Smooth muscle cell (in vitro differentiated cells): Measurements from ENCODE around the gene PIGT. TPM values are rescaled to one million over a fixed set of nuclear protein-coding genes. Genes with fewer than 3 reads are reported as not detected.

Experiments used
- DNase-seq: peaks from one replicate; lab custom pipeline; 2025; ENCODE audit not compliant: unreplicated experiment; lab: John Stamatoyannopoulos, UW
- H2AFZ ChIP-seq: fragments of 200-600 bp; sonication (generic); 2 replicates; pipeline ENCODE4 v1.6.0; 2016; ENCODE audit warnings: antibody characterized with exemption, low read depth, mild to moderate bottlenecking
- H3F3A ChIP-seq: fragments of 200-600 bp; sonication (generic); 2 replicates; pipeline ENCODE4 v1.6.0; 2017; ENCODE audit warnings: antibody characterized with exemption, low read depth
- H3K27ac ChIP-seq: fragments of 200-600 bp; sonication (generic); 2 replicates; pipeline ENCODE4 v1.5.1; 2016; ENCODE audit warnings: low read depth, mild to moderate bottlenecking
- H3K27me3 ChIP-seq: fragments of 200-600 bp; sonication (generic); 2 replicates; pipeline ENCODE4 v1.6.1; 2016; ENCODE audit warnings: low read depth, mild to moderate bottlenecking
- H3K36me3 ChIP-seq: fragments of 200-600 bp; sonication (generic); 2 replicates; pipeline ENCODE4 v1.5.1; 2016; ENCODE audit warnings: low read depth
- H3K4me1 ChIP-seq: fragments of 200-600 bp; sonication (generic); 2 replicates; pipeline ENCODE4 v1.5.1; 2016; ENCODE audit warnings: low read depth
- H3K4me2 ChIP-seq: fragments of 200-600 bp; sonication (generic); 2 replicates; pipeline ENCODE4 v1.6.0; 2016; ENCODE audit warnings: mild to moderate bottlenecking
- H3K4me3 ChIP-seq: fragments of 200-600 bp; sonication (generic); 2 replicates; pipeline ENCODE4 v1.5.1; 2016; ENCODE audit warnings: mild to moderate bottlenecking
- H3K79me2 ChIP-seq: fragments of 200-600 bp; sonication (generic); 2 replicates; pipeline ENCODE4 v1.6.0; 2016; ENCODE audit warnings: low read depth, mild to moderate bottlenecking
- H3K9ac ChIP-seq: fragments of 200-600 bp; sonication (generic); 2 replicates; pipeline ENCODE4 v1.6.0; 2016; ENCODE audit warnings: low read depth
- H3K9me3 ChIP-seq: fragments of 200-600 bp; sonication (generic); replicated peaks from 2 replicates; pipeline ENCODE4 v1.5.1; 2016; ENCODE audit warnings: low read depth
- H4K20me1 ChIP-seq: fragments of 200-600 bp; sonication (generic); 2 replicates; pipeline ENCODE4 v1.6.0; 2016; ENCODE audit warnings: low read depth
- CTCF ChIP-seq: fragments of 200-600 bp; sonication (generic); IDR thresholded peaks from 2 replicates; pipeline ENCODE4 v1.5.1; 2017; ENCODE audit warnings: borderline replicate concordance, mild to moderate bottlenecking, antibody characterized with exemption; ENCODE audit not compliant: insufficient read depth, poor library complexity, severe bottlenecking
- WGBS: methylation state at CpG from one replicate; pipeline ENCODE4 v1.1.7; 2016; ENCODE audit warnings: low lambda C conversion rate; 5-methylcytosine and 5-hydroxymethylcytosine counted together
- polyA plus RNA-seq: library from polyadenylated mRNA; unstranded; fragments of >200 nt; fragmentation: Nextera tagmentation; extraction: Ambion mirVana; gene quantifications from 2 replicates; pipeline ENCODE4 v1.2.1, GENCODE V29; 2016
- total RNA-seq: library from RNA; depleted of rRNA; stranded (reverse); fragments of >200 nt; gene quantifications from 2 replicates; pipeline ENCODE4 v1.2.3, GENCODE V29; 2014

PIGT gene
- total and polyA plus RNA-seq, 2 experiments from 2014 or later: 90.7 to 206 TPM

- no peak for TF ChIP-seq CTCF
- Histone ChIP-seq H3K27me3 (peaks cover 2% of the 10 kb centered on the region), H4K20me1 (no peaks in the 10 kb centered on the region), H2AFZ (no peak overlapping the region), H3K9me3 (no peaks in the 10 kb centered on the region), H3K4me3 (no peak overlapping the region), H3F3A (no peaks in the 10 kb centered on the region), H3K9ac (no peak overlapping the region), H3K4me2 (no peak overlapping the region), H3K27ac (no peak overlapping the region), H3K4me1 (no peaks in the 10 kb centered on the region), H3K36me3 (no peaks in the 10 kb centered on the region), H3K79me2 (no peaks in the 10 kb centered on the region)
- no peak for DNase-seq
- WGBS: 97% methylated on average over 1 of the region's 1 CpG
These were observed 16.9 kb upstream of the PIGT start for GRCh38 chr20:45399018-45399417.

GRCh38 chr20:45400346-45401031 lies 15.5 kb upstream of the PIGT start:
- no peak overlapping the region for H3K4me2 ChIP-seq
- no peak for TF ChIP-seq CTCF
- H3F3A ChIP-seq: no peaks in the 10 kb centered on the region
- no peaks in the 10 kb centered on the region for H3K36me3 ChIP-seq
- no peaks in the 10 kb centered on the region for H3K79me2 ChIP-seq
- WGBS: 84% methylated on average over 6 of the region's 6 CpGs
- H2AFZ ChIP-seq: no peak overlapping the region
- peaks cover 14% of the 10 kb centered on the region for H3K27me3 ChIP-seq
- H3K9ac ChIP-seq: no peak overlapping the region
- H4K20me1 ChIP-seq: no peaks in the 10 kb centered on the region
- no peaks in the 10 kb centered on the region for H3K9me3 ChIP-seq
- H3K4me1 ChIP-seq: no peaks in the 10 kb centered on the region
- H3K4me3 ChIP-seq: no peak overlapping the region
- DNase-seq: no peak
- H3K27ac ChIP-seq: no peak overlapping the region

- Histone ChIP-seq H3K27ac (no peak overlapping the region), H3K4me1 (no peaks in the 10 kb centered on the region), H3K4me2 (no peak overlapping the region), H4K20me1 (no peaks in the 10 kb centered on the region), H3K79me2 (no peaks in the 10 kb centered on the region), H2AFZ (no peak overlapping the region), H3K9me3 (no peaks in the 10 kb centered on the region), H3K9ac (no peak overlapping the region), H3K36me3 (no peaks in the 10 kb centered on the region), H3K27me3 (peaks cover 39% of the 10 kb centered on the region), H3K4me3 (no peak overlapping the region), H3F3A (no peaks in the 10 kb centered on the region)
- TF ChIP-seq CTCF: no peak
- no peak for DNase-seq
- WGBS: 78% methylated on average over 1 of the region's 1 CpG
These were observed 13.0 kb upstream of the PIGT start for GRCh38 chr20:45402946-45403345.

GRCh38 chr20:45404438-45404837 lies 11.5 kb upstream of the PIGT start:
- no peak overlapping the region for H2AFZ ChIP-seq
- 92% methylated on average over 1 of the region's 1 CpG for WGBS
- no peaks in the 10 kb centered on the region for H3K9me3 ChIP-seq
- H3K27me3 ChIP-seq: peaks cover 39% of the 10 kb centered on the region
- H3K4me2 ChIP-seq: no peak overlapping the region
- H3F3A ChIP-seq: no peaks in the 10 kb centered on the region
- H3K36me3 ChIP-seq: no peaks in the 10 kb centered on the region
- H3K4me3 ChIP-seq: no peak overlapping the region
- TF ChIP-seq CTCF: no peak
- H3K9ac ChIP-seq: no peak overlapping the region
- H3K4me1 ChIP-seq: no peaks in the 10 kb centered on the region
- no peak overlapping the region for H3K27ac ChIP-seq
- no peak for DNase-seq
- no peaks in the 10 kb centered on the region for H3K79me2 ChIP-seq
- H4K20me1 ChIP-seq: no peaks in the 10 kb centered on the region
